Adrenal gland (tissue), 12 donors: ENCODE data around the gene HSDL2. TPM values are rescaled to one million over a fixed set of nuclear protein-coding genes. Genes with fewer than 3 reads are reported as not detected.

Experiments
- DNase-seq, 7 donors: peaks; one replicate each; pipeline ENCODE4 v3.0.0-alpha.2; 2019 to 2020
- H3K27ac ChIP-seq, 5 donors: fragments of 200-600 bp; sonication (generic) in 4 of 5; 1 replicate in 3 of 5; 2 replicates in 2 of 5; pipeline versions ENCODE4 v1.5.1 to v1.8.0; 2016 to 2020; ENCODE audit warnings: mild to moderate bottlenecking in 1 of 5
- H3K27me3 ChIP-seq: fragments of 200-600 bp; 2 replicates; pipeline ENCODE4 v1.8.0; 2021
- H3K36me3 ChIP-seq, 2 donors: fragments of 200-600 bp; replicated peaks in 1 of 2; 1 replicate in 1 of 2; 2 replicates in 1 of 2; pipeline versions ENCODE4 v1.5.1 to v1.8.0; 2018 to 2022
- H3K4me1 ChIP-seq, 2 donors: fragments of 200-600 bp; replicated peaks in 1 of 2; 1 replicate in 1 of 2; 2 replicates in 1 of 2; pipeline versions ENCODE4 v1.5.1 to v1.8.0; 2018 to 2021
- H3K4me3 ChIP-seq, 4 donors: fragments of 200-600 bp; sonication (generic) in 3 of 4; one replicate each; pipeline ENCODE4 v1.5.1; 2016 to 2018
- H3K9me3 ChIP-seq, 3 donors: fragments of 200-600 bp; sonication (generic) in 1 of 3; replicated peaks in 1 of 3; 1 replicate in 2 of 3; 2 replicates in 1 of 3; pipeline versions ENCODE4 v1.5.1 to v1.8.0; 2016 to 2021
- POLR2A ChIP-seq, 2 donors: fragments of 450-650 bp; IDR thresholded peaks; one replicate each; pipeline ENCODE4 v1.6.1; 2017; ENCODE audit warnings: antibody characterized with exemption in 2 of 2, mild to moderate bottlenecking in 2 of 2, moderate library complexity in 1 of 2
- WGBS, 4 donors: extraction: QIAGEN DNeasy Blood & Tissue Kit in 2 of 4; methylation state at CpG; one replicate each; pipeline versions ENCODE4 v1.1.5 to v1.1.7; 2013 to 2017; 5-methylcytosine and 5-hydroxymethylcytosine counted together
- intact Hi-C, 2 donors: fragments of 100-400 bp; cut with DNase I; formaldehyde crosslinking; loops; one replicate each; pipeline versions ENCODE4 v1.14.1 to v1.15.0; 2022 to 2023
- polyA plus RNA-seq, 3 donors: library from polyadenylated mRNA; stranded (reverse); fragments of 200-250 nt in 2 of 3; fragments of 350-450 nt in 1 of 3; fragmentation: Illumina TruSeq in 1 of 3; extraction: RNeasy Lipid Tissue Mini Kit (QIAGEN cat#74804) in 1 of 3; gene quantifications; one replicate each; pipeline ENCODE4 v1.2.3, GENCODE V29; 2013 to 2014
- total RNA-seq, 9 donors: library from RNA; depleted of rRNA in 4 of 9; stranded (reverse); fragments of >200 nt in 4 of 9; fragments of 120-200 nt in 1 of 9; fragmentation: NEBNext Ultra II Directional in 1 of 9; extraction: Animal tissue kit (Norgen Biotek cat#: 25700) in 1 of 9; gene quantifications; one replicate each; pipeline versions ENCODE4 v1.1.0 to v1.2.4, GENCODE V29; 2013 to 2023
- TF ChIP-seq, protein P1 (sequence below), 6 experiments: fragments of 450-650 bp in 4 of 6; fragments of 200-600 bp in 2 of 6; sonication (generic) in 1 of 6; IDR thresholded peaks; 1 replicate in 5 of 6; 2 replicates in 1 of 6; pipeline versions ENCODE4 v1.5.1 to v1.8.0; 2016 to 2021; ENCODE audit warnings: antibody characterized with exemption in 6 of 6, mild to moderate bottlenecking in 2 of 6, moderate library complexity in 1 of 6
- donor health status: healthy with polysubstance abuse.
- donor health status: Bipolar disorder and iron deficiency.
- donor health status: DM: yes; HTN: yes; CAD: no.
- donor health status: DM: no; HTN: no; CAD: no.
- donor health status: DM: no; HTN: no; CAD: no.
- donor health status: DM: yes; HTN: yes; CAD: no.

The HSDL2 gene
- total and polyA plus RNA-seq, 12 donors: 43.8 to 127 (median 85.2) TPM

DNA sequence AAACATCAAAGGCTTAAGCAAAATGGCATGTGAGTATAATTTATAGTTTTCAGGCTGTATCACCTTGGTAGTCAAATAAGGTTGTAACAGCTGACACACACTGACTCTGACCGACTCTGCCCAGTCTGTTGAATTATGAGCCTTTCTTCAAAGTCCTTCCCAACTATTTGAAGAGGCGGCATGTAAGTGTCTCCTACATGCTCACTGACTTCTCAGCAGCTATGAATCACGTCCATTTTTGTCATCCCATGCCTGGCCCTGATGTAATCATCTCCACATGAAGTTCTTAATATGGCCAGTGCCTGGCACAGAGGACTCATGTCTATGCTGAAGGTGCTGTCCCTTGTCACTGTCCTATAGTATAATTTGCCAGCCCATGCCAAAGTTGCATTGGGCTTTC lies 41.3 kb upstream of the HSDL2 start:
- no peak for TF ChIP-seq POLR2A (IDR thresholded peaks at IDR 0.05)
- TF ChIP-seq, protein P1, sequence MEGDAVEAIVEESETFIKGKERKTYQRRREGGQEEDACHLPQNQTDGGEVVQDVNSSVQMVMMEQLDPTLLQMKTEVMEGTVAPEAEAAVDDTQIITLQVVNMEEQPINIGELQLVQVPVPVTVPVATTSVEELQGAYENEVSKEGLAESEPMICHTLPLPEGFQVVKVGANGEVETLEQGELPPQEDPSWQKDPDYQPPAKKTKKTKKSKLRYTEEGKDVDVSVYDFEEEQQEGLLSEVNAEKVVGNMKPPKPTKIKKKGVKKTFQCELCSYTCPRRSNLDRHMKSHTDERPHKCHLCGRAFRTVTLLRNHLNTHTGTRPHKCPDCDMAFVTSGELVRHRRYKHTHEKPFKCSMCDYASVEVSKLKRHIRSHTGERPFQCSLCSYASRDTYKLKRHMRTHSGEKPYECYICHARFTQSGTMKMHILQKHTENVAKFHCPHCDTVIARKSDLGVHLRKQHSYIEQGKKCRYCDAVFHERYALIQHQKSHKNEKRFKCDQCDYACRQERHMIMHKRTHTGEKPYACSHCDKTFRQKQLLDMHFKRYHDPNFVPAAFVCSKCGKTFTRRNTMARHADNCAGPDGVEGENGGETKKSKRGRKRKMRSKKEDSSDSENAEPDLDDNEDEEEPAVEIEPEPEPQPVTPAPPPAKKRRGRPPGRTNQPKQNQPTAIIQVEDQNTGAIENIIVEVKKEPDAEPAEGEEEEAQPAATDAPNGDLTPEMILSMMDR (IDR thresholded peaks at IDR 0.05): no peak
- Histone ChIP-seq H3K9me3 (no peaks in the 10 kb centered on the region), H3K27me3 (no peaks in the 10 kb centered on the region), H3K4me1 (peaks cover 0 to 6% of the 10 kb centered on the region in 2 donors), H3K36me3 (no peaks in the 10 kb centered on the region), H3K4me3 (no peak overlapping the region), H3K27ac (no peak overlapping the region)
- DNase-seq: peak in 3 of 7 donors; percentile 33 to 53 (median 48)
- 50 to 61% (median 54%) methylated on average over 3 of the region's 3 CpGs for WGBS, 4 donors
- intact Hi-C loops: no loop called here

DNA sequence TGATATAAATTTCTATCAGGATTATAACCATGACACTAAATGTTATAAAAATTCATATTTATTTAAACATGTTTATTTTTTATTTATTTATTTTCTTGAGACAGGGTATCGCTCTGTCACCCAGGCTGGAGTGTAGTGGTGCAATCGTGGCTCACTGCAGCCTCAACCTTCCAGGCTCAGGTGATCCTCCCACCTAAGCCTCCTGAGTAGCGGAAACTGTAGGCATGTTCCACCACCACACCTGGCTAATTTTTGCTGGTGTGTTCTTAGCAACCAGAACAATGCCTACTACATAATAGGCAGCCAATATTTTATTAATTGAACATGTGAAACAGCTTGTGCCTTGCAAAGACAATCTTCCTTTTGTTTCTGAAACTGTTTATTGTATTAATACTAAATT lies 40.0 kb upstream of the HSDL2 start:
- no peak for DNase-seq
- Histone ChIP-seq H3K27me3 (no peaks in the 10 kb centered on the region), H3K36me3 (no peaks in the 10 kb centered on the region), H3K4me3 (no peak overlapping the region), H3K9me3 (no peaks in the 10 kb centered on the region), H3K4me1 (no peaks in the 10 kb centered on the region), H3K27ac (no peak overlapping the region)
- TF ChIP-seq POLR2A (IDR thresholded peaks at IDR 0.05): no peak
- TF ChIP-seq, protein P1 (IDR thresholded peaks at IDR 0.05): no peak
- intact Hi-C loops: no loop called here
- 89 to 97% (median 94%) methylated on average over 3 of the region's 3 CpGs for WGBS, 4 donors

DNA sequence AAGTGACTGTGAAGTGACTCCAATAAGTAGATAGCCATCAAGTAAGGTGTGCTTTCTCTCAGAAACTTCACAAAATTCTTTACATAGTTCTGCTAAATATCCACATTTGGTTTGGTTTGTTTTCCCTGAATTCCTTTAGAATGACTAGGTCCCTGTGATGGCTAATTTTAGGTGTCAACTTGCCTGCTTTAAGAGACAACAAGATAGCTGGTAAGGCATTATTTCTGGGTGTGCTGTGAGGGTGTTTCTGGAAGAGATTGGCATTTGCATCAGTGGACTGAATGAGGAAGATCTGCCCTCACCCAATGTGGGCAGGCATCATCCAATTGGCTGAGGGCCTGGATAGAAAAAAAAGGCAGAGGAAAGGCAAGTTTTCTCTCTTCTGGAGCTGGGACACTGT lies 38.2 kb upstream of the HSDL2 start:
- no peaks in the 10 kb centered on the region for H3K36me3 ChIP-seq
- no peaks in the 10 kb centered on the region for H3K9me3 ChIP-seq
- H3K27ac ChIP-seq: no peak overlapping the region
- no peak for DNase-seq
- H3K4me1 ChIP-seq: no peaks in the 10 kb centered on the region
- TF ChIP-seq, protein P1 (IDR thresholded peaks at IDR 0.05): no peak
- no peak for TF ChIP-seq POLR2A (IDR thresholded peaks at IDR 0.05)
- H3K27me3 ChIP-seq: no peaks in the 10 kb centered on the region
- intact Hi-C loops: no loop called here
- H3K4me3 ChIP-seq: no peak overlapping the region

DNA sequence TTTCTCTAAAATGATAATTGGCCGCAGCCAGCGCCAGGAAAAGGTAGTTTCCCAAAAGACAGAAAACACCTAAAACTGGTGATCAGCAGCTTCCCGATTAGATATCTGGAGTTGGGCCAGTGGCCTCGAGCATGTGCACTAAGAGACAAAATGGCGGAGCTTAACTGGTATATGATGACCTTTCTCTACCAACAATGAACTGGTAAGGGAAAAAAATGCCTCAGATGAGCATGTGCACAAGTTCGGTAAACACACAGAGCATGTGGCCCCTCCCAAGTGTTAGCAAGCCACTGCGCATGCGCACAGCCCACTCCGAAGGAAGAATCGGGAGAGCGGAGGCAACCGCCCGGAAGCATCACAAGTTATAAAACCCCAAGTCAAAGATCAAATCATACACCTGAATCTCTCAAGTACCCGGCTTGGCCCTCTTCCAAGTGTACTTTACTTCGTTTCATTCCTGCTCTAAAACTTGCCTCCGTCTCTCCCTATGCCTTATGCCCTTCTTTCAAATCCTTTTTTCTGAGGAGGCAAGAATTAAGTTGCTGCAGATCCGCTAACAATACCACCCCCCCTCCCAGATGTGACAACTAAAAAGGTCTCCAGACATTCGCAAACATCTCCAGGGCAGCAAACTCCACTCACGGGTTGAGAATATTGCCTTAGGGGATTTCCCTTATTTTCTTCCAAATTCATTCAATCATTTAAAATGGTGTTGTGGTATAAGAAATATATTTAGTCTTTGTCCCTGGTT lies 31.5 kb upstream of the HSDL2 start:
- no peaks in the 10 kb centered on the region for H3K4me1 ChIP-seq
- H3K4me3 ChIP-seq: peak overlapping the region in 2 of 4 donors; percentile 35 to 51
- H3K9me3 ChIP-seq: no peaks in the 10 kb centered on the region
- WGBS, 4 donors: 21 to 32% (median 26%) methylated on average over 16 to 19 of the region's 19 CpGs
- peak overlapping the region in 2 of 5 donors; percentile 2 to 30 for H3K27ac ChIP-seq
- TF ChIP-seq POLR2A (IDR thresholded peaks at IDR 0.05): peak in 1 of 2 donors; percentile 54
- TF ChIP-seq, protein P1 (IDR thresholded peaks at IDR 0.05): no peak
- peak; percentile 82 to 93 (median 90) for DNase-seq
- H3K27me3 ChIP-seq: no peaks in the 10 kb centered on the region
- intact Hi-C loops: no loop called here
- H3K36me3 ChIP-seq: no peaks in the 10 kb centered on the region
